Erythroblast (primary cell): ENCODE results near the gene CTSL.

Experiments used
- GATA1 ChIP-seq: IDR thresholded peaks from 2 replicates; pipeline ENCODE4 v1.6.1; 2011; ENCODE audit warnings: low read depth, mild to moderate bottlenecking, control low read depth, low read length, moderate library complexity
- POLR2A ChIP-seq: IDR thresholded peaks from 2 replicates; pipeline ENCODE4 v1.6.1; 2011; ENCODE audit warnings: mild to moderate bottlenecking, low read length

- TF ChIP-seq POLR2A (no peak), GATA1 (no peak)
These were observed 48.7 kb upstream of the CTSL start for GRCh38 chr9:87676976-87677775.
